Measurements from ENCODE around the gene GBX2. TPM values are rescaled to one million over a fixed set of nuclear protein-coding genes. Genes with fewer than 3 reads are reported as not detected.

Gene GBX2
- total and polyA plus RNA-seq, 2 experiments from 2014 or later = 0.99 to 1.3 TPM

- no peak overlapping the region for H3K4me3 ChIP-seq
- Mint-ChIP-seq H3K4me1 (peaks cover 11% of the 10 kb centered on the region), H3K27ac (no peak overlapping the region), H3K4me3 (no peak overlapping the region), H3K9me3 (peaks cover 22% of the 10 kb centered on the region), H3K27me3 (ENCODE audit: insufficient read depth, low read depth, poor library complexity) (peaks cover 8% of the 10 kb centered on the region), H3K36me3 (ENCODE audit: low read depth) (peaks cover 3% of the 10 kb centered on the region; the same call in 2 of the 3 replicates)
- H3K36me3 ChIP-seq (ENCODE audit: insufficient read depth) = no peaks in the 10 kb centered on the region; the same call in 1 of the 2 replicates
- no peak for DNase-seq (ENCODE audit: low spot score)
- H3K9me2 ChIP-seq (ENCODE audit: insufficient read depth) = no peaks in the 10 kb centered on the region
- ATAC-seq = no peak
- no peak overlapping the region for H3K4me2 ChIP-seq
- no peaks in the 10 kb centered on the region for H4K20me1 ChIP-seq (replicated peaks; ENCODE audit: insufficient read depth)
- TF ChIP-seq ZNF462 (CRISPR knock-in tag; IDR thresholded peaks at IDR 0.05) = no peak
- no peak for TF ChIP-seq STAT1 (IDR thresholded peaks at IDR 0.05; ENCODE audit: unreplicated experiment)
- TF ChIP-seq EZH2 (IDR thresholded peaks at IDR 0.05; ENCODE audit: low read depth, unreplicated experiment) = no peak
- TF ChIP-seq ETS1 (IDR thresholded peaks at IDR 0.05) = no peak
- no peak for TF ChIP-seq EZH2phosphoT487 (IDR thresholded peaks at IDR 0.05; ENCODE audit: unreplicated experiment)
- TF ChIP-seq REST (IDR thresholded peaks at IDR 0.05; ENCODE audit: unreplicated experiment) = no peak
- TF ChIP-seq CREB1 (CRISPR knock-in tag; IDR thresholded peaks at IDR 0.05; ENCODE audit: low read depth) = no peak
- TF ChIP-seq NANOG (IDR thresholded peaks at IDR 0.05; ENCODE audit: borderline replicate concordance) = no peak
- no peak for TF ChIP-seq POLR2AphosphoS5 (IDR thresholded peaks at IDR 0.05; ENCODE audit: low read depth)
- 0 out of 2 replicates have a peak, but pooled peaks cover 1% of the 10 kb centered on the region for H3F3A ChIP-seq (replicated peaks; ENCODE audit: low read depth)
- H3K79me2 ChIP-seq (replicated peaks; ENCODE audit: insufficient read depth) = no peaks in the 10 kb centered on the region
- H2AFZ ChIP-seq = no peak overlapping the region
- H3K27ac ChIP-seq (ENCODE audit: low read depth) = no peak overlapping the region
- H3K4me1 ChIP-seq (ENCODE audit: insufficient read depth) = peaks cover 10% of the 10 kb centered on the region
- H3K27me3 ChIP-seq (ENCODE audit: insufficient read depth) = peaks cover 10% of the 10 kb centered on the region
These were observed 16.5 kb upstream of the GBX2 start for GRCh38 chr2:236184701-236185100.
